Activated CD4-positive, alpha-beta T cell treated with anti-CD3 and anti-CD28 coated beads, Interleukin-2, Interleukin-4, amounts not matched to agents 100 ng/mL and 50 ng/mL, durations not matched to agents 16 hours and 8 hours (primary cell): Measurements from ENCODE around the gene GAPVD1.
"Not testable (repeated sequence)": the region's sequence is repeated elsewhere in the genome, so short reads cannot be mapped to it uniquely, and the experiment has no call there.

Experiments used
- DNase-seq: peaks from one replicate; pipeline ENCODE4 v3.0.0-alpha.2; 2020; ENCODE audit warnings: low spot score

The GAPVD1 gene

GRCh38 chr9:125316359-125316758 is 54.7 kb downstream of the GAPVD1 start:
- not testable (repeated sequence) for DNase-seq

GRCh38 chr9:125317704-125318103 is 56.1 kb downstream of the GAPVD1 start:
- no peak for DNase-seq

GRCh38 chr9:125321496-125321895 is 59.9 kb downstream of the GAPVD1 start:
- no peak for DNase-seq

GRCh38 chr9:125323615-125324014 is 62.0 kb downstream of the GAPVD1 start:
- no peak for DNase-seq

- no peak for DNase-seq
These were observed 64.2 kb downstream of the GAPVD1 start for GRCh38 chr9:125325826-125326225.

GRCh38 chr9:125329978-125330377 is 68.4 kb downstream of the GAPVD1 start:
- no peak for DNase-seq

- peak; percentile 38 for DNase-seq
These were observed 69.0 kb downstream of the GAPVD1 start for GRCh38 chr9:125330587-125330986.

- peak; percentile 84 for DNase-seq
These were observed 70.9 kb downstream of the GAPVD1 start for GRCh38 chr9:125332527-125332926.

- DNase-seq: no peak
These were observed 75.6 kb downstream of the GAPVD1 start for GRCh38 chr9:125337236-125337635.

GRCh38 chr9:125338929-125339328 is 77.3 kb downstream of the GAPVD1 start:
- DNase-seq: no peak

GRCh38 chr9:125341566-125341965 is 79.9 kb downstream of the GAPVD1 start:
- DNase-seq: no peak

GRCh38 chr9:125343518-125344275 is 82.1 kb downstream of the GAPVD1 start:
- no peak for DNase-seq

GRCh38 chr9:125346080-125346732 is 84.6 kb downstream of the GAPVD1 start:
- DNase-seq: no peak

GRCh38 chr9:125355601-125356000 is 94.0 kb downstream of the GAPVD1 start:
- DNase-seq: no peak

GRCh38 chr9:125356032-125356431 is 94.4 kb downstream of the GAPVD1 start:
- DNase-seq: peak; percentile 22

GRCh38 chr9:125359011-125359410 is 97.4 kb downstream of the GAPVD1 start:
- no peak for DNase-seq

GRCh38 chr9:125360601-125361000 is 99.0 kb downstream of the GAPVD1 start:
- DNase-seq: peak; percentile 36

- DNase-seq: no peak
These were observed 100.4 kb downstream of the GAPVD1 start for GRCh38 chr9:125361837-125362531.

- DNase-seq: no peak
These were observed 105.0 kb downstream of the GAPVD1 start for GRCh38 chr9:125366676-125367075.

GRCh38 chr9:125370786-125371185 is 109.2 kb downstream of the GAPVD1 start:
- DNase-seq: no peak

GRCh38 chr9:125372441-125373226 is 111.0 kb downstream of the GAPVD1 start:
- DNase-seq: no peak
